Uterus (tissue), 2 donors: ENCODE data around the gene C4orf50.

Experiments used
- POLR2A ChIP-seq, 2 donors: fragments of 450-650 bp; IDR thresholded peaks; one replicate each; pipeline ENCODE4 v1.6.1; 2016; ENCODE audit warnings: antibody characterized with exemption in 2 of 2, mild to moderate bottlenecking in 1 of 2, moderate library complexity in 1 of 2
- TF ChIP-seq, protein P1 (sequence below), 4 experiments: fragments of 200-600 bp in 2 of 4; fragments of 450-650 bp in 2 of 4; sonication (generic) in 2 of 4; IDR thresholded peaks; one replicate each; pipeline ENCODE4 v1.5.1; 2016 to 2019; ENCODE audit warnings: antibody characterized with exemption in 4 of 4, mild to moderate bottlenecking in 2 of 4, moderate library complexity in 1 of 4

DNA sequence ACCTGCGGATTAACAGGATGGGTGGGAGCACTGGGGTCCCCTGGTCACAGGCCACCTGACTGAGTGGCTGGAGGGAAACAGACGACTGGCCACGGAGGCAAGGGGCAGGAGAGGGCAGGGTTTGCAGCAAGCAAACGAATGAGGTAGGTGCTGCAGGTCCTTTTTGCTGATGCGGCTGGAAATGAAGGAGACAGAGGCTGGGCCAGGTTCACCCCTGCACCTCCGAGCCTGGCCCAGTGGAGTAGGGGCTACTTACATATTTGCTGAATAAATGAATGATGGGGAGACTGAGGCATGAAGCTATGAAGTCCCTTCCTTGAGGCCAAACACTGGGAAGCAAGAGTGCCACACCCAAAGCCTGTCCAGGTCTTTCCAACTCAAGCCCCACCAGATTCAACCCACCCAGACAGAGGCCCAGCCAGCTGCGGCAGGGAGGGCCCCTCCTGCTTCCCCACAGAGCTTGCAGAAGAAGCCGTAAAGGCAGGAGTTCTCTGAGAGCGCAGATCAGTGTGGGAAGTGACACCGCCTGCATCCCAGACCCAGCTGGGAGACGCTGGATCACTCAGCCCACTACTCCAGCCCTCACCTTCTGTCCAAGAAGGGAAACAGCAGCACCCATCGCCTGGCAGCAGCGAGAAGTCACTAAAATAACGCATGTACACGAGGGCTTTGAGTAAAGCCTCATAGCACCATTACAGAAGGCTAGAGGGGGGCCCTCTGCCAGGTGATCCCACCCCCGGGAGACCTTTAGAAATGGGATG lies 36.1 kb upstream of the C4orf50 start:
- TF ChIP-seq, protein P1, sequence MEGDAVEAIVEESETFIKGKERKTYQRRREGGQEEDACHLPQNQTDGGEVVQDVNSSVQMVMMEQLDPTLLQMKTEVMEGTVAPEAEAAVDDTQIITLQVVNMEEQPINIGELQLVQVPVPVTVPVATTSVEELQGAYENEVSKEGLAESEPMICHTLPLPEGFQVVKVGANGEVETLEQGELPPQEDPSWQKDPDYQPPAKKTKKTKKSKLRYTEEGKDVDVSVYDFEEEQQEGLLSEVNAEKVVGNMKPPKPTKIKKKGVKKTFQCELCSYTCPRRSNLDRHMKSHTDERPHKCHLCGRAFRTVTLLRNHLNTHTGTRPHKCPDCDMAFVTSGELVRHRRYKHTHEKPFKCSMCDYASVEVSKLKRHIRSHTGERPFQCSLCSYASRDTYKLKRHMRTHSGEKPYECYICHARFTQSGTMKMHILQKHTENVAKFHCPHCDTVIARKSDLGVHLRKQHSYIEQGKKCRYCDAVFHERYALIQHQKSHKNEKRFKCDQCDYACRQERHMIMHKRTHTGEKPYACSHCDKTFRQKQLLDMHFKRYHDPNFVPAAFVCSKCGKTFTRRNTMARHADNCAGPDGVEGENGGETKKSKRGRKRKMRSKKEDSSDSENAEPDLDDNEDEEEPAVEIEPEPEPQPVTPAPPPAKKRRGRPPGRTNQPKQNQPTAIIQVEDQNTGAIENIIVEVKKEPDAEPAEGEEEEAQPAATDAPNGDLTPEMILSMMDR (IDR thresholded peaks at IDR 0.05) = no peak
- no peak for TF ChIP-seq POLR2A (IDR thresholded peaks at IDR 0.05)
